LNCaP clone FGC (cell line): ENCODE results near the gene EDIL3.

Experiments used
- DNase-seq: peaks from one replicate; pipeline ENCODE4 v3.0.0-alpha.2; 2011; ENCODE audit warnings: low read depth
- H3K4me3 ChIP-seq: 2 replicates; pipeline ENCODE4 v1.5.1; 2011; ENCODE audit warnings: mild to moderate bottlenecking, low read depth, low read length, control low read depth
- TF ChIP-seq, protein P1 (sequence below): IDR thresholded peaks from 2 replicates; pipeline ENCODE4 v1.5.1; 2012; ENCODE audit warnings: mild to moderate bottlenecking; ENCODE audit not compliant: control insufficient read depth, insufficient read depth; ENCODE audit errors: extremely low read depth

EDIL3 gene

DNA sequence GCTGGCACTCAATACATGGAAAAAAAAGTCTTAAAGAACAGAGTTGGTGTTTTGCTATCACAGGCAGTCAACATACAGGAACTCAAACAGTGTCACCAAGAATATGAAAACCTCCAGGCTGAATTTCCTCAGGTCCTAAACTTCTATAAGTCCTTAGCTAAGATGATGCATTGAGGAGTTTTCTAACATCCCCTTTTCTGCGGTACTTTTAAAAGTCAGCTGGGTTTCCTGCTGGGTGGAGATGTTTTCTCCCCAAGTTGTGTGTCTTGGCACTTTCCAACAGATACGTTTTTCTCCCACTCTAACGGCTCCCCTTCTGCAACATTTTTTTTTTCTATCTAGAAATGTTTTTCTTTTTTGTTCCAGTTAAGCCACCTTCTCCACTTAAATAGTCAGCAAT, 419.2 kb downstream of the EDIL3 start:
- TF ChIP-seq, protein P1, sequence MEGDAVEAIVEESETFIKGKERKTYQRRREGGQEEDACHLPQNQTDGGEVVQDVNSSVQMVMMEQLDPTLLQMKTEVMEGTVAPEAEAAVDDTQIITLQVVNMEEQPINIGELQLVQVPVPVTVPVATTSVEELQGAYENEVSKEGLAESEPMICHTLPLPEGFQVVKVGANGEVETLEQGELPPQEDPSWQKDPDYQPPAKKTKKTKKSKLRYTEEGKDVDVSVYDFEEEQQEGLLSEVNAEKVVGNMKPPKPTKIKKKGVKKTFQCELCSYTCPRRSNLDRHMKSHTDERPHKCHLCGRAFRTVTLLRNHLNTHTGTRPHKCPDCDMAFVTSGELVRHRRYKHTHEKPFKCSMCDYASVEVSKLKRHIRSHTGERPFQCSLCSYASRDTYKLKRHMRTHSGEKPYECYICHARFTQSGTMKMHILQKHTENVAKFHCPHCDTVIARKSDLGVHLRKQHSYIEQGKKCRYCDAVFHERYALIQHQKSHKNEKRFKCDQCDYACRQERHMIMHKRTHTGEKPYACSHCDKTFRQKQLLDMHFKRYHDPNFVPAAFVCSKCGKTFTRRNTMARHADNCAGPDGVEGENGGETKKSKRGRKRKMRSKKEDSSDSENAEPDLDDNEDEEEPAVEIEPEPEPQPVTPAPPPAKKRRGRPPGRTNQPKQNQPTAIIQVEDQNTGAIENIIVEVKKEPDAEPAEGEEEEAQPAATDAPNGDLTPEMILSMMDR = no peak
- DNase-seq = no peak
- no peak overlapping the region for H3K4me3 ChIP-seq

DNA sequence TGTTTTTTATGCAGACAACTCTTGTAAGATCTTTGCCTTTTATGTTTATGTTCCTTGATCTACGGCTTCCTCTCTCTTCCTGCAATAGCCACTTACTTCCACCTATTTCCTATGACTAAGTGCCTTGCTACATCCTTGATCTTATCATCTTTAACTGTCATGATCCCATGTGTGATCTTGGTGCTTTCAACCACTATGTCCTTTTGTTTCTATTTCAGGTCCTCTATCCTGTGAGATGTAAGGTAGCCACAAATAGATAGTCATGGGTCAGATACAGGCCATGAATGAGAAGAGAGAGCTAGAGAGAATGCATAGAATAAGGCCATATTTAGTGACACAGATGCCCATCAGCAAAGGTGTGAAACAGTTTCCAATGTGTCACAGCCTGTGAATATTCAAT, 420.4 kb downstream of the EDIL3 start:
- DNase-seq = no peak
- TF ChIP-seq, protein P1 = no peak
- H3K4me3 ChIP-seq = no peak overlapping the region

DNA sequence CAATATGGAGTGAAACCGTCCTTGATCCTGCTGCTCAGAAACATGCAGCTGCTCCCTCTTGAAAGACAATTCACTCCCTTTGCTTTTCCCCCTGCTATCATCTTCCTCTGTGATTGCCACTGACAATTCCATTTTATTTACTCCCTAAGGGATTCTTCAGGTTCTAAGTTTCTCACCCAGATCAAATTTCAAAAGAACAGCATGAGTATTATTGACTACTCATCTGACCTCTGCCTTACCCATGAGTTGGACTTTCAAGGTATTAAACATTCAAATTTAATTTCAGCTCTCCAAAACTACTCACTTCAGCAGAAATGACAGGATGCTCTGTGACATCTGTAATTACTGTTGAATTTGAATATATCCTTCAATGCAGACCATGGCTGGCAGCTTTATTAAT, 427.5 kb downstream of the EDIL3 start:
- DNase-seq = no peak
- TF ChIP-seq, protein P1 = no peak
- no peak overlapping the region for H3K4me3 ChIP-seq

GRCh38 chr5:83956386-83956785, 428.3 kb downstream of the EDIL3 start:
- TF ChIP-seq, protein P1 = no peak
- H3K4me3 ChIP-seq = no peak overlapping the region
- no peak for DNase-seq

GRCh38 chr5:83955916-83956315, 428.8 kb downstream of the EDIL3 start:
- TF ChIP-seq, protein P1 = no peak
- H3K4me3 ChIP-seq = no peak overlapping the region
- no peak for DNase-seq

DNA sequence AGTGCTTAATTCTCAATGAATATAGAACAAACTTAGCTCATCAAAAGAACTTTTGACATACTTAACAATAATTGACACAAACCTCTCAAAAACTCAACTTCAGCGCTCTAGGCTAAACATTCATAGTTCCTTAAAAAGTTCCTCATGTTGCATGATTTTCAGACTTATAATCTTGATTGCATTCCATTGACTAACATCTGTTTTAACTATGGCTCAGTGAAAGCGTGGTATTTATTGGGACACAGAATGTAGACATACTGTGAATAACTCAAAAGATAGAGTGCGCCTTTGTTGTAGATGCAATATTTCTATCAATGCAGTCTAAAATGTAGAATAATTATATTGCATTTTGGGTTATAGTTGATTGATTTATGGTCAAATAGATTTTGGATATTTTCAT, 436.9 kb downstream of the EDIL3 start:
- no peak overlapping the region for H3K4me3 ChIP-seq
- TF ChIP-seq, protein P1 = no peak
- DNase-seq = no peak

DNA sequence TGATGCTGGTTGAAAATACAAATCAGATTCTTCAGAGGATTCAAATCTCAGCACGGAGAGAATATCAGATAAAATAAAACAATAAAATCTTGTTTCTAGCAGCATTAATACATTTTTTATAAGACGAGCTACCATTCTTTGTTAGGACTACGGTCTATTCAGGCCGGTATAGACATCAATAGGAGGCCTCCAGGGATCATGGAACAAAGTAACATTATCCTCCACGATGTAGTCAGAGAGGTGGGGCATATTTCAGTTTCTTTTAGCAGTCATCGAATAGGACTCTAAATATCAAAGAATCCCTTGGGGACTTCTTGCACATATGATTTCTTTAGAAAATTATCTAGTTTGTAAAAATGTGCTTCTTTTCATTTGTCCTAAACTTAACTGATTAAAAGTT, 438.2 kb downstream of the EDIL3 start:
- TF ChIP-seq, protein P1 = no peak
- DNase-seq = no peak
- H3K4me3 ChIP-seq = no peak overlapping the region
